Subcutaneous abdominal adipose tissue (tissue), 5 donors: ENCODE measurements around the gene DGKG.
A peak's percentile ranks its signal among the peaks of the same experiment; 100 is the strongest.

ENCODE experiments used
- H3K27ac ChIP-seq: one replicate; pipeline ENCODE4 v1.7.0; 2013; ENCODE audit warnings: low read depth, mild to moderate bottlenecking, inconsistent platforms, low read length, moderate library complexity
- H3K27me3 ChIP-seq, 5 donors: one replicate each; pipeline ENCODE4 v1.7.0; 2013; ENCODE audit warnings: low read length in 5 of 5, inconsistent platforms in 1 of 5; ENCODE audit not compliant: control insufficient read depth in 5 of 5, insufficient read depth in 4 of 5
- H3K36me3 ChIP-seq, 5 donors: one replicate each; pipeline ENCODE4 v1.7.0; 2013; ENCODE audit warnings: low read length in 5 of 5; ENCODE audit not compliant: control insufficient read depth in 5 of 5, insufficient read depth in 5 of 5
- H3K4me1 ChIP-seq, 5 donors: one replicate each; pipeline ENCODE4 v1.7.0; 2013; ENCODE audit warnings: low read length in 5 of 5, mild to moderate bottlenecking in 3 of 5, moderate library complexity in 1 of 5; ENCODE audit not compliant: control insufficient read depth in 5 of 5, insufficient read depth in 5 of 5
- H3K4me3 ChIP-seq, 5 donors: one replicate each; pipeline ENCODE4 v1.7.0; 2013; ENCODE audit warnings: low read length in 5 of 5, low read depth in 1 of 5
- H3K9ac ChIP-seq, 5 donors: one replicate each; pipeline ENCODE4 v1.7.0; 2013; ENCODE audit warnings: low read length in 5 of 5, mild to moderate bottlenecking in 4 of 5, moderate library complexity in 3 of 5
- H3K9me3 ChIP-seq, 5 donors: one replicate each; pipeline ENCODE4 v1.7.0; 2013; ENCODE audit warnings: low read length in 5 of 5; ENCODE audit not compliant: control insufficient read depth in 5 of 5
- donor health status: healthy.
- donor health status: healthy.
- donor health status: healthy.
- donor health status: healthy.
- donor health status: healthy.

DGKG gene

DNA sequence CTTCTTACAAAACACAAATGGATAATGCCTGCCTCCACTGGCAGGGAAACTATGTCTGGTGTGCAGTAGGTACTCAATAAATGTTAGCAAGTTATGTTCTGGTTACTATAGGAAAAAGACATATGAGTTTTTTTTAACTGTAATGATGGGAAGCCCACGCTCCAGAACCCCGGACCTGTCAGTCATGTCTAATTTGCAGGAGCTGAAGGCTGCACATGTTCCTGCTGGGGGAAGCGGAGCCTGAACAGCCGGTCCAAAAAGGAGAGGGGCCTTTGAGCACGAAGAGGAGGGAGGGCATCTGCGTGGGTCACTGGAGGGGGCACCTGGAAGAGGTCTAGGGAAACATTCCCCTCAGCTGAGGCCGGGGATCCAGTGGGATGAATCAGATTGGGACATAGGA, 113.2 kb downstream of the DGKG start:
- no peak overlapping the region for H3K9ac ChIP-seq
- H3K27ac ChIP-seq = no peak overlapping the region
- no peaks in the 10 kb centered on the region for H3K9me3 ChIP-seq
- H3K27me3 ChIP-seq = peaks cover 0 to 12% (median 2%) of the 10 kb centered on the region in 5 donors
- no peak overlapping the region for H3K4me3 ChIP-seq
- H3K36me3 ChIP-seq = no peaks in the 10 kb centered on the region
- H3K4me1 ChIP-seq = no peaks in the 10 kb centered on the region

DNA sequence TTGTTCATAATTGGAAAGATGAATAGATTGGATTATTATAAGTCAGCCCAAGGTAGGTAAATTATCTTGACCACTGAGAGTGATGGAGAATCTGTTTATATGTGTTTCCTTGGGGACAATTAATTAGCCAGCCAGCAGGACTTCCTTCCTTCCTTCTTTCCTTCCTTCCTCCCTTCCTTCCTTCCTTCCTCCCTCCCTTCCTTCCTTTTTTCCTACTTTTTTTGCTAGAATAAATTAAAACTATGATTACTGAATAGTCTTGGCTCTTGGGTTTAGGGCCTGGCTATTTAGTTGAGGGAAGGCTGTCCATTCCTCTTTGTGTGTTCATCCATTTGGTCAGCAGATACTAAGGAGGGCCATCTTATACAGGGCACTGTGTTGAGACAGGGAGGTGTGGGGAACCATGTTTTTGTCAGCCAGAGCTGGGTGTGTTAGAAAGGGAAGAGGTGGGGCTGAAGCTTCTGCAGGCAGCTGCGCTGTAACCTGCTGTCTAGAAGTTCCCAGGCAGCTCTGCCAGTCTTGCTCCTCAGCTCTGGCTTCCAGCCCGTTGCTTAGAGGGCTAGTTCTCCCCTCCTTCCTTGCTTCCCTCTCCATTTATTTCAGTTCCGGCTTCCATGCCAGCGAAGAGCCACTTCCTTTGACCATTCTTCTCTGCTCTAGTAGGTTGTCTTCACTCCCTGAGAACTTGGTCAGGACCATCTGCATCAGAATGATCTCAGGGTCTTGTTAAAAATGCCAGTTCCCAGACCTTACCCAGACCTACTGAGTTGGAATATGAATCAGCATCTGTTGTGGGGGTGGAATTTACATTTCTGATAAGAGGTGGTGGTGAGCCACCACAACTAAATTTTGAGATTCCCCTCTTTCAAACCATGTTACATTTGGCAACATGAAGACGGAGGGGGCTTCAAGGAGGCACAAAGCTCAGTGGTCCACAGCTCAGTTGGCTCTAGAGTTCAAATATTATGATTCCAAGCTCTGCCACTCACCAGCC, 113.9 kb downstream of the DGKG start:
- Histone ChIP-seq H3K36me3 (no peaks in the 10 kb centered on the region), H3K4me1 (no peaks in the 10 kb centered on the region), H3K4me3 (no peak overlapping the region), H3K9me3 (no peaks in the 10 kb centered on the region), H3K27me3 (peaks cover 0 to 12% (median 2%) of the 10 kb centered on the region in 5 donors), H3K9ac (no peak overlapping the region), H3K27ac (no peak overlapping the region)

DNA sequence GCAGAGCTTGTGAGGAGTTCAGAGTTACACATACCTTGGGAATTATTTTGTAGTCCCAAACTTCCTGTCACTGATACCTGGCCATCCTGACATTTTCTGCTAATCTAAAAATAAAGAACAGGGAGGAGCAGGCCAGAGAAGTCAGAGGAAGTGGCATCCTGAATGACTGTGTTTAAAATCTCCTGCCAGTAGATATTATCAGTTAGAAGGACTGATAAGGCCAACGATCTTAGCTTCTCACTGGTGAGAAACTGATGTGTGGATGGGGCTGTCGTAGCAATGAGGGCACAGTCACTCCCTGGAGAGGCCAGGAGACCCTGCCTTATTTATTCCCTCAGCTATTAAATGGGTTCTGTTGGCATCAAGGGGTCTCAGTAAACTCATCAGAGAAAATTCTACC, 115.1 kb downstream of the DGKG start:
- H3K4me1 ChIP-seq = peaks cover 0 to 10% (median 9%) of the 10 kb centered on the region in 5 donors
- H3K9me3 ChIP-seq = no peaks in the 10 kb centered on the region
- H3K27me3 ChIP-seq = peaks cover 0 to 6% (median under 1%) of the 10 kb centered on the region in 5 donors
- H3K36me3 ChIP-seq = no peaks in the 10 kb centered on the region
- no peak overlapping the region for H3K4me3 ChIP-seq
- no peak overlapping the region for H3K27ac ChIP-seq
- no peak overlapping the region for H3K9ac ChIP-seq

- no peaks in the 10 kb centered on the region for H3K36me3 ChIP-seq
- H3K4me3 ChIP-seq = no peak overlapping the region
- H3K9me3 ChIP-seq = no peaks in the 10 kb centered on the region
- peaks cover 0 to 13% (median 13%) of the 10 kb centered on the region in 5 donors for H3K4me1 ChIP-seq
- no peak overlapping the region for H3K9ac ChIP-seq
- no peak overlapping the region for H3K27ac ChIP-seq
- peaks cover 0 to 4% (median 0%) of the 10 kb centered on the region in 5 donors for H3K27me3 ChIP-seq
These were observed 118.0 kb downstream of the DGKG start for GRCh38 chr3:186244016-186244415.

DNA sequence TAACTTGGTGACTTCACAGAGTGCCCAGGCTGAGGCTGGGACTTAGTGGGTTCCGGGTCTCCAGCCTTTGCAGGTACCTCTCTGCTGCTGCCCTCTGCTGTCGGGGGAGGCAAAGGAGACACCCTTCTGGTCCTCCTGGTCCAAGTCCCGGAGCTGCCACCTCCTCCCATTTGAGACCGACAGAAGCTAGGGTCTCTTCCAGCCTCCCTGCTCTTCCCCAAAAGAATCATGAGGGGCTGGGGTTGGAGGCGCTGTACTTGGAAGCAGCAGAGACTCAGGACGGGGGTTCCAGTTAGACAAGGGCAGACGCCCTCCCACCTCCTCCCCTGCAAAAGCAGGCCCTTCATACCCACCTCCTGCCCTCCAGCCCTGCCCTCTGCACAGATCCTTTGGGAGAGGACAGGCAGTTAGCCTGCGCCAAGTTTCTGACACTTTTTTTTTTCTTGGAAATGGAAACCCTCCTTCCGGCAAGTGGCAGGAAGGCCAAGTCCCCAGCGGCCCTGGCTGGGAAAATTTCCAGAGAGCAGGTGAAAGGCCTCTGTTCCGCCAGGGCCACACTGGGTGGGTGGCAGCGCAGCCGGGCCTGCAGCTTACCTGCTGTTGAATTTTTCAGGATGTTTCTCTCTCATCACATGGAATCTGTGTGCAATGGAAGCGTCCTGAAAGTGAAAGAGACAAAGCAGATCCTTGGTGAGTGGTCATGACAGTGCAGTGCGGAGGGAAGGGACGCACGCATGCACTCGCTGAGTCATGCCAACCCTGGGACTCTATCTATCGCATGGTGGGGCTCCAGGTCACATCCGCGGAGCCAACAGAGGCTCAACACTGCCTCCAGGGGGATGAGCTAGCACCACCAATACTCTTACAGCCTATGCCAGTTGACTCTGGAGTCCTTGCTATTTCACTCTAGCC, 119.9 kb downstream of the DGKG start:
- no peaks in the 10 kb centered on the region for H3K9me3 ChIP-seq
- no peaks in the 10 kb centered on the region for H3K36me3 ChIP-seq
- H3K4me3 ChIP-seq = peak overlapping the region; percentile 35 to 59 (median 45)
- peaks cover 0 to 13% (median 13%) of the 10 kb centered on the region in 5 donors for H3K4me1 ChIP-seq
- H3K27ac ChIP-seq = no peak overlapping the region
- peaks cover 0 to 4% (median 0%) of the 10 kb centered on the region in 5 donors for H3K27me3 ChIP-seq
- peak overlapping the region in 3 of 5 donors; percentile 1 to 10 (median 5) for H3K9ac ChIP-seq

GRCh38 chr3:186239321-186239720, 122.7 kb downstream of the DGKG start:
- no peak overlapping the region for H3K9ac ChIP-seq
- H3K4me1 ChIP-seq = peaks cover 0 to 13% (median 13%) of the 10 kb centered on the region in 5 donors
- H3K4me3 ChIP-seq = no peak overlapping the region
- no peaks in the 10 kb centered on the region for H3K9me3 ChIP-seq
- peaks cover 0 to 4% (median 3%) of the 10 kb centered on the region in 5 donors for H3K27me3 ChIP-seq
- no peaks in the 10 kb centered on the region for H3K36me3 ChIP-seq
- no peak overlapping the region for H3K27ac ChIP-seq

DNA sequence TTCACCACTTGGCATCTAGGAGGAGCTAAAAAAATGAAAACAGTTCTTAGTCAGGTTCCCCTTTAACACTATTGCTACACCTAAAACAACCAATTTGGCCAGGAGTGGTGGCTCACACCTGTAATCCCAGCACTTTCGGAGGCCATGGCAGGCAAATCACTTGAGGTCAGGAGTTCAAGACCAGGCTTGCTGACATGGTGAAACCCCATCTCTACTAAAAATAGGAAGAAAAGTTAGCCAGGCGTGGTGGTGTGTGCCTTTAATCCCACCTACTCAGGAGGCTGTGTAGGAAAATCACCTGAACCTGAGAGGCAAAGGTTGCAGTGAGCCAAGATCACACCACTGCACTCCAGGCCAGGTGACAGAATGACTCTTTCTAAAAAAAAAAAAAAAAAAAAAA, 124.1 kb downstream of the DGKG start:
- peaks cover 0 to 4% (median 3%) of the 10 kb centered on the region in 5 donors for H3K27me3 ChIP-seq
- H3K4me3 ChIP-seq = no peak overlapping the region
- H3K36me3 ChIP-seq = no peaks in the 10 kb centered on the region
- no peaks in the 10 kb centered on the region for H3K9me3 ChIP-seq
- no peak overlapping the region for H3K9ac ChIP-seq
- H3K4me1 ChIP-seq = peaks cover 0 to 13% (median 13%) of the 10 kb centered on the region in 5 donors
- no peak overlapping the region for H3K27ac ChIP-seq

GRCh38 chr3:186236357-186237020, 125.5 kb downstream of the DGKG start:
- Histone ChIP-seq H3K27ac (no peak overlapping the region), H3K27me3 (peaks cover 0 to 4% (median 3%) of the 10 kb centered on the region in 5 donors), H3K36me3 (no peaks in the 10 kb centered on the region), H3K9me3 (no peaks in the 10 kb centered on the region), H3K9ac (no peak overlapping the region), H3K4me3 (no peak overlapping the region), H3K4me1 (peaks cover 0 to under 1% (median 0%) of the 10 kb centered on the region in 5 donors)

GRCh38 chr3:186235554-186235953, 126.5 kb downstream of the DGKG start:
- no peaks in the 10 kb centered on the region for H3K36me3 ChIP-seq
- peaks cover 0 to 4% (median 3%) of the 10 kb centered on the region in 5 donors for H3K27me3 ChIP-seq
- no peaks in the 10 kb centered on the region for H3K9me3 ChIP-seq
- no peak overlapping the region for H3K9ac ChIP-seq
- H3K27ac ChIP-seq = no peak overlapping the region
- H3K4me3 ChIP-seq = no peak overlapping the region
- no peaks in the 10 kb centered on the region for H3K4me1 ChIP-seq
